SU-DHL-6 (cell line): ENCODE data around the gene RNF121.

ENCODE experiments used
- H2AFZ ChIP-seq: fragments of 200-600 bp; sonication (generic); 2 replicates; pipeline ENCODE4 v1.6.1; 2014; ENCODE audit warnings: low read depth, mild to moderate bottlenecking, moderate library complexity, mixed read lengths, antibody characterized with exemption, low read length; ENCODE audit not compliant: severe bottlenecking
- H3F3A ChIP-seq: fragments of 200-600 bp; shearing (Covaris generic); 2 replicates; pipeline ENCODE4 v1.6.0; 2016; ENCODE audit warnings: antibody characterized with exemption, mild to moderate bottlenecking; ENCODE audit not compliant: insufficient read depth
- H3K27ac ChIP-seq: fragments of 200-600 bp; sonication (generic); 2 replicates; pipeline ENCODE4 v1.5.1; 2016; ENCODE audit warnings: low read depth, mild to moderate bottlenecking, low read length, moderate library complexity, mixed read lengths
- H3K27me3 ChIP-seq: fragments of 200-600 bp; sonication (generic), shearing (Covaris generic); 2 replicates; pipeline ENCODE4 v1.6.0; 2014; ENCODE audit warnings: mild to moderate bottlenecking, low read length
- H3K36me3 ChIP-seq: fragments of 200-600 bp; sonication (generic); 2 replicates; pipeline ENCODE4 v1.6.1; 2014; ENCODE audit warnings: mild to moderate bottlenecking, low read length, mixed read lengths
- H3K4me2 ChIP-seq: fragments of 300-600, 200-600 bp; shearing (Covaris generic), sonication (generic); 2 replicates; pipeline ENCODE4 v1.6.0; 2014; ENCODE audit warnings: low read length, low read depth, mild to moderate bottlenecking; ENCODE audit not compliant: poor library complexity, severe bottlenecking
- H3K4me3 ChIP-seq: fragments of 200-600 bp; sonication (generic); 2 replicates; pipeline ENCODE4 v1.5.1; 2014; ENCODE audit warnings: antibody characterized with exemption, low read length, mild to moderate bottlenecking, mixed read lengths; ENCODE audit not compliant: insufficient read depth, poor library complexity, severe bottlenecking
- H3K79me2 ChIP-seq: fragments of 200-600 bp; sonication (generic); 2 replicates; pipeline ENCODE4 v1.6.1; 2014; ENCODE audit warnings: mild to moderate bottlenecking, low read length, moderate library complexity; ENCODE audit not compliant: insufficient read depth
- H3K9ac ChIP-seq: fragments of 200-600 bp; sonication (generic); 2 replicates; pipeline ENCODE4 v1.7.0; 2014; ENCODE audit warnings: mild to moderate bottlenecking, low read length
- H3K9me2 ChIP-seq: fragments of 200-600 bp; sonication (generic); replicated peaks from 2 replicates; pipeline ENCODE4 v1.6.1; 2014; ENCODE audit warnings: low read length; ENCODE audit not compliant: insufficient read depth
- H3K9me3 ChIP-seq: fragments of 200-600 bp; sonication (generic); 2 replicates; pipeline ENCODE4 v1.6.1; 2014; ENCODE audit warnings: low read length, mixed read lengths; ENCODE audit not compliant: insufficient read depth
- H4K20me1 ChIP-seq: fragments of 200-600 bp; sonication (generic); 2 replicates; pipeline ENCODE4 v1.6.1; 2014; ENCODE audit warnings: low read depth, mild to moderate bottlenecking, antibody characterized with exemption, low read length, moderate library complexity, mixed read lengths
- CTCF ChIP-seq: fragments of 200-600 bp; sonication (generic); IDR thresholded peaks from one replicate; pipeline ENCODE4 v1.5.1; 2017; ENCODE audit warnings: antibody characterized with exemption, mild to moderate bottlenecking, low read length, moderate library complexity; ENCODE audit not compliant: insufficient read depth, poor library complexity, severe bottlenecking
- EZH2phosphoT487 ChIP-seq: fragments of 200-600 bp; sonication (generic), shearing (Covaris generic); conservative IDR thresholded peaks from 2 replicates; pipeline ENCODE4 v1.6.1; 2018; ENCODE audit warnings: mild to moderate bottlenecking, antibody characterized with exemption, low read length, moderate library complexity, mixed read lengths

RNF121 gene

GRCh38 chr11:72005347-72006260 lies 76.8 kb downstream of the RNF121 start:
- Histone ChIP-seq H3K9me3 (no peaks in the 10 kb centered on the region), H3K4me2 (no peak overlapping the region), H3K27ac (no peak overlapping the region), H3K9me2 (no peaks in the 10 kb centered on the region), H2AFZ (no peak overlapping the region), H3K9ac (no peak overlapping the region), H3K4me3 (no peak overlapping the region), H3K79me2 (no peaks in the 10 kb centered on the region), H3K36me3 (peaks cover 8% of the 10 kb centered on the region; the same call in 1 of the 2 replicates), H4K20me1 (no peaks in the 10 kb centered on the region), H3F3A (0 out of 2 replicates have a peak, but pooled peaks cover 10% of the 10 kb centered on the region), H3K27me3 (no peaks in the 10 kb centered on the region)
- TF ChIP-seq CTCF (no peak), EZH2phosphoT487 (no peak)

DNA sequence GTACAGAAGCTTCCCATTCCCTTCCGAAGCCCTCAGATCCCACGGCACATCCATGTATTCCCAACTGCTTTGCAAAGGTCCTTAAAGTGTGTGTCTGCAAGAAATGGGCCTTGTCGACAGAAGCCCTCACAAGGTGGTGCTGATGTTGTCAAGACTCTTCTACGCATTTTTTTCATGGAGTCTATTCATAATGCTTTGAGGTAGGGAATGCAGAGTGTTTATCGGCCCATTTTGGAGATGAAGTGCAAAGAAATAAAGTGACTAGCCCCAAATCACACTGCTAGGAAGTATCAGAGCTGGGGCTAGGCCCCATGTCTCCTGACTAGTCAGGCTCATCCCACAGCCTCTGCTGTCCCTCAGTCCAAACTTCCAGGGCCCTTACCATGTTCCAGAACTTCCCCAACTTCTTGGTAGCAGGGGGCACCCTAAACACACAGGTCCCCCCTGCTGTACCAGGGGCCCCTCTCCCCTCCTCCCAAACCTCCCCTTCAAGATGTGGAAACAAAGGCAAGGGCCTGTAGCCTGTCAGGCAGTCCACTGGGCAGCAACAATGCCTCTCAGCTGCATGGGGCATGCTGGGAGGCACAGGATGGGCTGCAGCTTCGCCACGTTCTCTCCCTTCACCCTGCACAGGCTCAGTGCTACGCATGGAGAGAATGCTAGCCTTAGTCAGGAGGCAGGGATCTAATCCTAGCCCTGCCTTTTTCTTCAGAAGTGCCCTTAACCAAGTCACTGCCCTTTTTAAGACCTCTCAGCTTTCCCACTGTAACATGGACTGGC lies 77.7 kb downstream of the RNF121 start:
- TF ChIP-seq CTCF (no peak), EZH2phosphoT487 (no peak)
- H3K9me2 ChIP-seq: no peaks in the 10 kb centered on the region
- H2AFZ ChIP-seq: no peak overlapping the region
- no peaks in the 10 kb centered on the region for H4K20me1 ChIP-seq
- H3K4me2 ChIP-seq: no peak overlapping the region
- H3F3A ChIP-seq: 0 out of 2 replicates have a peak, but pooled peaks cover 10% of the 10 kb centered on the region
- H3K9ac ChIP-seq: no peak overlapping the region
- no peaks in the 10 kb centered on the region for H3K9me3 ChIP-seq
- H3K27me3 ChIP-seq: no peaks in the 10 kb centered on the region
- peaks cover 8% of the 10 kb centered on the region; the same call in 1 of the 2 replicates for H3K36me3 ChIP-seq
- H3K79me2 ChIP-seq: no peaks in the 10 kb centered on the region
- no peak overlapping the region for H3K27ac ChIP-seq
- no peak overlapping the region for H3K4me3 ChIP-seq

DNA sequence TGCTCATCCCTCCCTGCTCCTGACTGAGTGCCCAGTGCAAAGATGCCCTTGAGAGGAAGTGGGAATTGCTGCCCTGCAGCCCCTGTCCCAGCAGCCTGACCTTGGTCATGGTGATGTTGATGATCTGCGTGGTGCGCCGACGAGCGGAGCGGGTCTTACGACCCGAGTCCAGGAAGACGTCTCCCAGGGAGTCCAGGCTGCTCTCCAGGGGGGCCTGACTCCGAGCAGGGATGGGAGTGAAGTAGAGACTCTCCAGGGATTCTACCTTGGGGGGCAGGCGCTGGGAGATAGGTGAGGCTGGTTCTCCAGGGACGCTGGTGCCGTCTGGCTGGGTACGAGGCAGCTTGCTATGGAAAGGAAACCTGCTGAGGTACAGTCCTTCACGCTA lies 78.2 kb downstream of the RNF121 start:
- Histone ChIP-seq H3K36me3 (peaks cover 8% of the 10 kb centered on the region; the same call in 1 of the 2 replicates), H3K27ac (no peak overlapping the region), H3K9me3 (no peaks in the 10 kb centered on the region), H2AFZ (no peak overlapping the region), H3K4me3 (no peak overlapping the region), H3K9ac (no peak overlapping the region), H3K79me2 (no peaks in the 10 kb centered on the region), H3K9me2 (no peaks in the 10 kb centered on the region), H4K20me1 (no peaks in the 10 kb centered on the region), H3F3A (0 out of 2 replicates have a peak, but pooled peaks cover 6% of the 10 kb centered on the region), H3K27me3 (no peaks in the 10 kb centered on the region), H3K4me2 (no peak overlapping the region)
- TF ChIP-seq EZH2phosphoT487 (no peak), CTCF (no peak)
